HG03159 (cell line): ENCODE data around the gene PCF11.

ENCODE experiments used
- ATAC-seq: cut with Tn5 transposase; IDR thresholded peaks from one replicate; pipeline ENCODE4 v1.9.1; 2021; ENCODE audit warnings: mild to moderate bottlenecking, moderate library complexity; ENCODE audit not compliant: unreplicated experiment

Gene PCF11

GRCh38 chr11:83153764-83154163 lies 3.2 kb upstream of the PCF11 start:
- no peak for ATAC-seq

- peak; percentile 95 for ATAC-seq
These were observed 561 bp upstream of the PCF11 start for GRCh38 chr11:83156144-83156995.

GRCh38 chr11:83157594-83158356 lies 844 bp downstream of the PCF11 start:
- ATAC-seq: no peak

GRCh38 chr11:83158357-83158786 lies 1.4 kb downstream of the PCF11 start:
- no peak for ATAC-seq

- ATAC-seq: no peak
These were observed 2.3 kb downstream of the PCF11 start for GRCh38 chr11:83158965-83159901.

- ATAC-seq: no peak
These were observed 3.3 kb downstream of the PCF11 start for GRCh38 chr11:83159902-83160865.

- ATAC-seq: no peak
These were observed 4.8 kb downstream of the PCF11 start for GRCh38 chr11:83161610-83162199.

GRCh38 chr11:83162377-83162776 lies 5.4 kb downstream of the PCF11 start:
- peak; percentile 55 for ATAC-seq

GRCh38 chr11:83166193-83166866 lies 9.4 kb downstream of the PCF11 start:
- no peak for ATAC-seq

GRCh38 chr11:83168756-83169155 lies 11.8 kb downstream of the PCF11 start:
- no peak for ATAC-seq

GRCh38 chr11:83170865-83171264 lies 13.9 kb downstream of the PCF11 start:
- no peak for ATAC-seq

GRCh38 chr11:83172551-83172950 lies 15.6 kb downstream of the PCF11 start:
- no peak for ATAC-seq

- no peak for ATAC-seq
These were observed 17.1 kb downstream of the PCF11 start for GRCh38 chr11:83174008-83174407.

- no peak for ATAC-seq
These were observed 18.9 kb downstream of the PCF11 start for GRCh38 chr11:83175815-83176214.

- no peak for ATAC-seq
These were observed 24.9 kb downstream of the PCF11 start for GRCh38 chr11:83181815-83182214.

GRCh38 chr11:83185767-83186166 lies 28.8 kb downstream of the PCF11 start:
- ATAC-seq: no peak

- ATAC-seq: no peak
These were observed 30.5 kb downstream of the PCF11 start for GRCh38 chr11:83187465-83187864.

GRCh38 chr11:83191491-83191890 lies 34.6 kb downstream of the PCF11 start:
- ATAC-seq: no peak

- ATAC-seq: no peak
These were observed 35.1 kb downstream of the PCF11 start for GRCh38 chr11:83191986-83192385.
